OCI-LY3 (cell line): Measurements from ENCODE around the gene LIPC.

Experiments
- CTCF ChIP-seq: fragments of 200-600, 300-600 bp; sonication (generic); IDR thresholded peaks from 2 replicates; pipeline ENCODE4 v1.5.1; 2014; ENCODE audit warnings: antibody characterized with exemption, low read length, low read depth
- EZH2phosphoT487 ChIP-seq: fragments of 200-600 bp; shearing (Covaris generic); IDR thresholded peaks from 2 replicates; pipeline ENCODE4 v1.6.1; 2018; ENCODE audit warnings: antibody characterized with exemption, mixed run types, low read depth

DNA sequence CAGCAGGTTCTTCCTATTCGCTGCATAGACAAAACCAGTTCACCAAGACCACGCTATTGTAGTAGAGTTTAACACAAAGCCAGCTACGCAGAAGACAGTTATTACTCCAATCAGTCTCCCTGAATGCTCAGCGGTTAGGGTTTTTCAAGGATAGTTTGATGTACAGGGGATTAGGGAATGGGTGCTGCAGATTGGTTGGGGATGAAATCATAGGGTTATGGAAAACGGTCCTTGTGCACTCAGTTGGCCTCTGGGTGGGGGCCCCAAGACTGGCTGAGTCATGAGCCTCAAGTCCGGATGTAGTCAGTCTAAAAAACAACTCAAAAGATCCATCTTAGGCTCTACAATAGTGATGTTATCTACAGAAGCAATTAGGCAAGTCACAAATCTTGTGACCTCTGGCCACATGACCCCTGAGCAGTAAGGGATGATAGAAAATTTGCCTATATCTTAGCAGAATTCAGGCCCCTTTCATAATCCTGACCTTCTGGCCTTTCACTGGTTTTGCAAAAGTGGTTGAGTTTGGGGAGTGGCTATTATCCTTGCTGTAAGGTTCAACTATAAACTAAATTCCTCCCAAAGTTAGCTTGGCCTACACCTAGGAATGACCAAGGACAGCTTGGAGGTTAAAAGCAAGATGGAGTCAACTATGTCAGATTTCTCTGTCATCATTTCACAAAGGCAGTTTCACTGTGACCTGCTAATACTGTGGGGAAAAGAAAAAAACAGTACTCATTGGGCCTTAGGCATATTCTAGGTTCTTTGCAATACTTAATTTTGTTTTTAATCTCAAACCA, 57.7 kb downstream of the LIPC start:
- no peak for TF ChIP-seq CTCF
- no peak for TF ChIP-seq EZH2phosphoT487
